Right atrium auricular region (tissue), 2 donors: ENCODE data around the gene BCAN. TPM values are rescaled to one million over a fixed set of nuclear protein-coding genes. Genes with fewer than 3 reads are reported as not detected.

Experiments
- DNase-seq: peaks from one replicate; pipeline ENCODE4 v3.0.0-alpha.2; 2019; ENCODE audit warnings: low spot score
- H3K27ac ChIP-seq, 2 donors: fragments of 200-600 bp; sonication (generic); 1 replicate in 1 of 2; 2 replicates in 1 of 2; pipeline ENCODE4 v1.5.1; 2016 to 2019
- H3K27me3 ChIP-seq, 2 donors: fragments of 200-600 bp; sonication (generic); one replicate each; pipeline versions ENCODE4 v1.5.1 to v1.6.0; 2017 to 2019
- H3K36me3 ChIP-seq: fragments of 200-600 bp; sonication (generic); one replicate; pipeline ENCODE4 v1.5.1; 2016
- H3K4me1 ChIP-seq, 2 donors: fragments of 200-600 bp; sonication (generic); one replicate each; pipeline versions ENCODE4 v1.5.1 to v1.6.0; 2017 to 2019
- H3K4me3 ChIP-seq, 2 donors: fragments of 200-600 bp; sonication (generic); 1 replicate in 1 of 2; 2 replicates in 1 of 2; pipeline ENCODE4 v1.5.1; 2017 to 2019; ENCODE audit warnings: mild to moderate bottlenecking in 1 of 2, moderate library complexity in 1 of 2
- H3K9me3 ChIP-seq, 2 donors: fragments of 200-600 bp; sonication (generic); one replicate each; pipeline ENCODE4 v1.5.1; 2019
- CTCF ChIP-seq, 2 donors: fragments of 200-600 bp; sonication (generic); IDR thresholded peaks; one replicate each; pipeline ENCODE4 v1.5.1; 2019; ENCODE audit warnings: antibody characterized with exemption in 2 of 2
- total RNA-seq, 2 donors: library from RNA; depleted of rRNA; stranded (reverse); fragments of >200 nt; gene quantifications; one replicate each; pipeline ENCODE4 v1.1.0, GENCODE V29; 2016

The BCAN gene
- total RNA-seq, 2 donors from 2014 or later: not detected

GRCh38 chr1:156644640-156645039 lies 2.7 kb downstream of the BCAN start:
- H3K9me3 ChIP-seq: no peaks in the 10 kb centered on the region
- TF ChIP-seq CTCF (IDR thresholded peaks at IDR 0.05): no peak
- no peak overlapping the region for H3K4me3 ChIP-seq
- no peaks in the 10 kb centered on the region for H3K36me3 ChIP-seq
- DNase-seq: no peak
- H3K27ac ChIP-seq: no peak overlapping the region
- H3K27me3 ChIP-seq: peaks cover 3 to 13% of the 10 kb centered on the region in 2 donors
- peaks cover 0 to 19% of the 10 kb centered on the region in 2 donors for H3K4me1 ChIP-seq

- Histone ChIP-seq H3K27me3 (peaks cover 3 to 13% of the 10 kb centered on the region in 2 donors), H3K36me3 (no peaks in the 10 kb centered on the region), H3K4me3 (no peak overlapping the region), H3K27ac (no peak overlapping the region), H3K9me3 (no peaks in the 10 kb centered on the region), H3K4me1 (peaks cover 0 to 19% of the 10 kb centered on the region in 2 donors)
- TF ChIP-seq CTCF (IDR thresholded peaks at IDR 0.05): no peak
- no peak for DNase-seq
Observed at GRCh38 chr1:156645056-156645455, 3.1 kb downstream of the BCAN start.

- H3K27me3 ChIP-seq: peaks cover 3 to 13% of the 10 kb centered on the region in 2 donors
- H3K36me3 ChIP-seq: no peaks in the 10 kb centered on the region
Observed at GRCh38 chr1:156645666-156646065, 3.7 kb downstream of the BCAN start.

GRCh38 chr1:156646738-156647211 lies 4.9 kb downstream of the BCAN start:
- H3K27ac ChIP-seq: no peak overlapping the region
- H3K36me3 ChIP-seq: no peaks in the 10 kb centered on the region
- H3K9me3 ChIP-seq: no peaks in the 10 kb centered on the region
- peaks cover 0 to 3% of the 10 kb centered on the region in 2 donors for H3K27me3 ChIP-seq
- H3K4me1 ChIP-seq: peaks cover 0 to 8% of the 10 kb centered on the region in 2 donors
- DNase-seq: no peak
- no peak overlapping the region for H3K4me3 ChIP-seq
- no peak for TF ChIP-seq CTCF (IDR thresholded peaks at IDR 0.05)

More at GRCh38 chr1:156645666-156646065, 3.7 kb downstream of the BCAN start:
- no peak for DNase-seq
- Histone ChIP-seq H3K27ac (no peak overlapping the region), H3K4me3 (no peak overlapping the region), H3K4me1 (peaks cover 0 to 19% of the 10 kb centered on the region in 2 donors), H3K9me3 (no peaks in the 10 kb centered on the region)
- no peak for TF ChIP-seq CTCF (IDR thresholded peaks at IDR 0.05)

GRCh38 chr1:156647351-156647750 lies 5.4 kb downstream of the BCAN start:
- peaks cover 0 to 3% of the 10 kb centered on the region in 2 donors for H3K4me1 ChIP-seq
- H3K36me3 ChIP-seq: no peaks in the 10 kb centered on the region
- TF ChIP-seq CTCF (IDR thresholded peaks at IDR 0.05): no peak
- H3K27me3 ChIP-seq: no peaks in the 10 kb centered on the region
- no peak for DNase-seq
- no peak overlapping the region for H3K27ac ChIP-seq
- H3K9me3 ChIP-seq: no peaks in the 10 kb centered on the region
- no peak overlapping the region for H3K4me3 ChIP-seq

GRCh38 chr1:156648496-156648895 lies 6.6 kb downstream of the BCAN start:
- Histone ChIP-seq H3K9me3 (no peaks in the 10 kb centered on the region), H3K27me3 (no peaks in the 10 kb centered on the region), H3K27ac (no peak overlapping the region), H3K36me3 (no peaks in the 10 kb centered on the region), H3K4me1 (no peaks in the 10 kb centered on the region), H3K4me3 (no peak overlapping the region)
- no peak for DNase-seq
- TF ChIP-seq CTCF (IDR thresholded peaks at IDR 0.05): no peak
